ENCODE measurements around the gene PIK3CG.
A peak's percentile ranks its signal among the peaks of the same experiment; 100 is the strongest.
"Not testable (repeated sequence)": the region's sequence is repeated elsewhere in the genome, so short reads cannot be mapped to it uniquely, and the experiment has no call there.

Gene PIK3CG

DNA sequence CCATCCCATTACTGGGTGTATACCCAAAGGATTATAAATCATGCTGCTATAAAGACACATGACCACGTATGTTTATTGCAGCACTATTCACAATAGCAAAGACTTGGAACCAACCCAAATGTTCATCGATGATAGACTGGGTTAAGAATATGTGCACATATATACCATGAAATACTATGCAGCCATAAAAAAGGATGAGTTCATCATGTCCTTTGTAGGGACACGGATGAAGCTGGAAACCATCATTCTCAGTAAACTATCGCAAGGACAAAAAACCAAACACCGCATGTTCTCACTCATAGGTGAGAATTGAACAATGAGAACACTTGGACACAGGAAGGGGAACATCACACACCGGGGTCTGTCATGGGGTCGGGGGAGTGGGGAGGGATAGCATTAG, 73.0 kb downstream of the PIK3CG start:
- DNase-seq (ENCODE audit: low read depth, low spot score): not testable (repeated sequence)

DNA sequence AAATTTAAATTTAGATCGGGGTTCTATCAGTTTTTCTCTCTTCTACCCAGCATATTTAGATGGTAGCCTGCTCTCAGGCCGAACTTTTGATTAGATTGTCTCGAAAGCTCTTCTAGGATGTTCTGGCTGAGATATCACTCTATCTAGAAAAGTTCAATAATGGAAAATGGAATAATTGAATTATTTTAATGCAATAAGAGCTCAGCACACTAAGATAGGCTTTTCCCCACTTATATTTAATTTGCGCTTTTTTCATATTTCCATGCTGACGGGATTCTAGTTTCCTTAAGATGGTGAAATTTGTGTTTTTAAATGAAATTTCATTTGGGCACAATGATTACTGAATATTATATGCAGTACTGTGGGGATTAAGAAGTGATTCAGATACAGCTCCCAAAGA, 73.7 kb downstream of the PIK3CG start:
- no peak for DNase-seq (ENCODE audit: low read depth, low spot score)

DNA sequence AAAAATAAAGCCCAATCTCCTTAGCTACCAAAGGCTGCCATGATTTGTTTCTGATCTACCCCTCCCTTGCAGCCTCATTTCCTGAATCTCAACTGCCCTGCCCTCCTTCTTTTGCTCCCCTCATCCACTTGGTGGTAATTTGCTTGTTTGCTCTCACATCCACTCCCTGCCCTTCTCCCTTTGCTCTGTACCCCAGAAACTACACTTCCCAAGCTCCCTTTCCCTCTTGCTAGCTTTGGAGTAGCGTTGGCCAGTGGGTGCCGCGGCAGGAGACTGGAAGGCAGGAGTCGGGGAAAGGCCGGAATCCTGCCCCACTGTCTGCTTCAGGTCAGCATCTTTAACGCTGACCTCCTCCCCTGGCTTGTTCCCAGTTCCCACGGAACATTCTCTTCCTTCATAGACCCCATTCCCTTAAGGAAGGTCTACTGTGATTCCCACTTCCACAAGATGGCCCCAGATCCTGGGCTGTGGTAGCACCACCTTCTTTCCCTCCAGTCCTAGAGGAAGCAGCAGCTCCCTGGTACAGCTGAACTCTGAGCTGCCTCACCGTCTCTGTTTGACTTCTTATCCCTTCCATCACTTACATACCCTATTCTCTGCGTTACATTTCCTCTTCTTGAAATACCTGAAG, 79.1 kb downstream of the PIK3CG start:
- no peak for DNase-seq (ENCODE audit: low read depth, low spot score)

DNA sequence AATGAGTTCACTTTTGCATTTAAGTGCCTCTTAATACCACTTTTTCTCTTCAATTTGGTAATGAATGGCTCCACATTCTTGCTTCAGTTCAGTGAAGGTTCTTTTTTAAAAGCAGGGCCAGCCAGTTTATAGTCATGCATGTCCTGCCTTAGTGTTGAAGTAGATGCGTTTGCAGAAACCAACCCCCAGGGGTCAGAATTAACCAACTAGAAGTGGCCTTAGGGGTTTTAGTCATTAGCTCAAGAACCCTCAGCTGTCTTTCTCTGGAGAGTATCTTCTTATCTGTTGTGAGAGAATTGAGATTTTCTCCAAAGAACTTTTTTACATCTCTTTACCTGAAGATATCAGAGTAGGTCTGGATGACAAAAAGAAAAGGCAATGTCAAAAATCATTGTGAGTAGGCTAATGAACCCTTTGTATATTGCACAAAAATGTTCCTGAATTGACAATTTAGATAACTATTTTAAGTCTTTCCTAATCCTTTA, 82.2 kb downstream of the PIK3CG start:
- DNase-seq (ENCODE audit: low read depth, low spot score): peak; percentile 67

DNA sequence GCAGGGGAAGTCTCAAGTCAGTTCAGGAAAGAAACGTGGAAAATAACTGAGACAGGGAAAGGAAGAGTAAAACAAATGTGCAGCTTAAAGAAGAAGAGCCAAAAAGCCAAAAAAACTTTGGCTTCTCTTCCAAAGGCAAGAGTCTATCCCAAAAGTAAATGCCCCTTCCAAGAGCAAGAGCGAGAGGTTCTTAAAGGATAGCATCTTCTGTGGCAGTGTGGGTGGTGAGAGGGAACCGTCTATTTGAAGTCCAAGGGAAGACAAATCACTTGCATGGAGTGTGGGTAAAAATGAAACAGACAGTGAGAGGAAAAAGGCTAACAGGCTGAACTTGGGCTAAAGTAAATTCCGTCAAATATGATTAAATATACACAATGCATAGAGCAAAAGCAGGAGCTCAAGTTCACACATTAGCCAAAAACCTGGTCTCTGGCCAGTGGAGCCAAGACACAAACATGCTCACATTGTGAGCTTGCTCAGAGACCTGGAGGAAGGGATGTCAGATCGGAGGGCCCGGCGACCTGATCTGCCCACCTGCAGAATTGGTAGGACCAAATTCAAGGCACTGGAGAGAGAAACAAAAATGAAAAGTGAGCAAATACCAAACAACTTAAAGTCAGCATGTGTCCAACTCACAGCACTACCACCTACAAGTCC, 87.0 kb downstream of the PIK3CG start:
- no peak for DNase-seq (ENCODE audit: low read depth, low spot score)

DNA sequence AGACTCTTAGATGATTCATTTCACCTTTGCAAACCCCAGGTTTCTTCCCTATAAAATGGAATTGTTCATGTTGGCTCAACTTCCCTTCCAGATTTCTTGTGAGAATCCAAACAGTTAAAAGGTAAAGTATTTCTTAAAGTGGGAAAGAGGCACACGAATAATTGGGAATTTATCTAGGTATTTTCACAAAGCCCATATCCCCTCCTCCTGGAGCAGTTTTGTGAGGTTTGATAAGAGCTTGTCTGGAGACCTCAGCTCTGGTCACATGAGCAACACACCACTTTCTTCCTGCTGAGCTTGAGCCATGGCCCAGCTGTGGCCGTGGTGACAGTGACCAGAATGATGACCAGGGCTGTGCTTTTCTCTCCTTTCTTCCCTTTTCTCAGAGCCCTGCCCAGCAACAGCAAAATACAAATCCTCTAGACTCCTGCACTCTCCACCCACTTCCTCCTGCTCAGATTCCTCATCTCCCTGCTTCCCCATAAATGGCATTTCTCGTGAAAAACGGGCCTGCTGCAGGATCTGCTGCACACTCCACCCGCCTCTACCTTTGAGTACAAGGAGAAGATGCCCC, 87.7 kb downstream of the PIK3CG start:
- no peak for DNase-seq (ENCODE audit: low read depth, low spot score)

DNA sequence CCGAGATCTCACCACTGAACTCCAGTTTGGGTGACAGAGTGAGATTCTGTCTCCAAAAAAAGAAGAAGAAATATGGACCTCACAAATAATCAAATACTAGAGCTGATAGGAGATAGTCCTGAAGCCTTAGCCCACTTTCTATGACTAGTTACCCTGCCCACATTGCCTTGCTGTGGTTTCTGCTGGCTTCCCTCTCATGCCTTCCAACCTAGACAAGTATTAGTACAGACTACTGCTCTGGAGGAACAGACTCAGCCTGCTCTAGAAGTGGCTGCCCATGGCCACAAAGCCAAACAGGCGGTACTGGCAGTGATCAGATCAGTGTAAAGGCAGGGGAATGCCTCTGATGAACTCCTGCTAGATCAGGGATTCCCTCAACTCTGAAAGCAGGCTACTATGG, 89.8 kb downstream of the PIK3CG start:
- no peak for DNase-seq (ENCODE audit: low read depth, low spot score)

DNA sequence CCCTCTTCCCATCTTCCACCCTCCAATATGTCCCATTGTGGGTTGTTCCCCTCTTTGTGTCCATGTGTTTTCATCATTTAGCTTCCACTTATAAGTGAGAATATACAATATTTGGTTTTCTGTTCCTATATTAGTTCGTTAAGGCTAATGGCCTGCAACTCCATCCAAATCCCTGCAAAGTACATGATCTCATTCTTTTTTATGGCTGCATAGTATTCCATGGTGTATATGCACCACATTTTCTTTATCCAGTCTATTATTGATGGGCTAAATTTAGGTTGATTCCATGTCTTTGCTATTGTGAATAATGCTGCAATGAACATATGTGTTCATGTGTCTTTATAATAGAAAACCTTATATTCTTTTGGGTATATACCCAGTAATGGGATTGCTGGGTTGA, 90.8 kb downstream of the PIK3CG start:
- DNase-seq (ENCODE audit: low read depth, low spot score): not testable (repeated sequence)
